HepG2 (cell line): ENCODE data around the gene FAM217B. TPM values are rescaled to one million over a fixed set of nuclear protein-coding genes. Genes with fewer than 3 reads are reported as not detected.
A peak's percentile ranks its signal among the peaks of the same experiment; 100 is the strongest.

Experiments
- ATF7 ChIP-seq, 2 experiments: fragments of 450-650 bp in 1 of 2; sonication (generic) in 1 of 2; formaldehyde crosslinking in 1 of 2; IDR thresholded peaks; 2 replicates each; pipeline versions ENCODE4 v1.4.0 to v1.6.1; 2016 to 2020; ENCODE audit warnings: antibody characterized with exemption in 1 of 2, mild to moderate bottlenecking in 1 of 2, missing genetic modification reagents in 1 of 2
- CHD2 ChIP-seq: IDR thresholded peaks from 2 replicates; pipeline ENCODE4 v1.6.1; 2011; ENCODE audit warnings: low read depth, low read length, improper control_type of control experiment
- IRF1 ChIP-seq: sonication (generic); formaldehyde crosslinking; IDR thresholded peaks from 2 replicates; pipeline ENCODE4 v1.4.0; 2020; ENCODE audit warnings: low read depth, mild to moderate bottlenecking, missing genetic modification reagents
- ISL2 ChIP-seq: sonication (generic); formaldehyde crosslinking; IDR thresholded peaks from 2 replicates; pipeline ENCODE4 v1.5.0; 2020; ENCODE audit warnings: missing genetic modification reagents
- JUN ChIP-seq: sonication (generic); formaldehyde crosslinking; IDR thresholded peaks from 2 replicates; pipeline ENCODE4 v1.4.0; 2020; ENCODE audit warnings: mild to moderate bottlenecking, missing genetic modification reagents
- KLF12 ChIP-seq: sonication (generic); formaldehyde crosslinking; IDR thresholded peaks from 2 replicates; pipeline ENCODE4 v1.4.0; 2020; ENCODE audit warnings: missing genetic modification reagents, borderline replicate concordance
- MAZ ChIP-seq, 2 experiments: sonication (generic) in 1 of 2; formaldehyde crosslinking in 1 of 2; IDR thresholded peaks; 2 replicates each; pipeline versions ENCODE4 v1.5.0 to v1.6.1; 2012 to 2020; ENCODE audit warnings: low read depth in 2 of 2, mild to moderate bottlenecking in 2 of 2, borderline replicate concordance in 1 of 2, improper control_type of control experiment in 1 of 2, low read length in 1 of 2, missing genetic modification reagents in 1 of 2, moderate library complexity in 1 of 2
- PRDM15 ChIP-seq: sonication (generic); formaldehyde crosslinking; IDR thresholded peaks from 2 replicates; pipeline ENCODE4 v1.4.0; 2020; ENCODE audit warnings: missing genetic modification reagents
- SIX4 ChIP-seq: sonication (generic); formaldehyde crosslinking; IDR thresholded peaks from 2 replicates; pipeline ENCODE4 v1.4.0; 2020; ENCODE audit warnings: missing genetic modification reagents
- TEF ChIP-seq: sonication (generic); formaldehyde crosslinking; IDR thresholded peaks from 2 replicates; pipeline ENCODE4 v1.5.0; 2020; ENCODE audit warnings: missing genetic modification reagents
- ZBTB46 ChIP-seq: sonication (generic); formaldehyde crosslinking; IDR thresholded peaks from 2 replicates; pipeline ENCODE4 v1.4.0; 2020; ENCODE audit warnings: mild to moderate bottlenecking, missing genetic modification reagents, borderline replicate concordance
- ZFYVE20 ChIP-seq: sonication (generic); formaldehyde crosslinking; IDR thresholded peaks from 2 replicates; pipeline ENCODE4 v1.8.0; 2023; ENCODE audit warnings: low read depth, mild to moderate bottlenecking, moderate library complexity, missing genetic modification reagents, borderline replicate concordance
- ZNF34 ChIP-seq: sonication (generic); formaldehyde crosslinking; IDR thresholded peaks from 2 replicates; pipeline ENCODE4 v1.4.0; 2020; ENCODE audit warnings: mild to moderate bottlenecking, missing genetic modification reagents, borderline replicate concordance
- ZNF484 ChIP-seq: sonication (generic); formaldehyde crosslinking; IDR thresholded peaks from 2 replicates; pipeline ENCODE4 v1.5.1; 2020; ENCODE audit warnings: mild to moderate bottlenecking, low read depth, missing genetic modification reagents, borderline replicate concordance
- ZNF580 ChIP-seq: IDR thresholded peaks from 2 replicates; pipeline ENCODE4 v1.6.1; 2016; ENCODE audit warnings: low read depth, borderline replicate concordance
- ZNF607 ChIP-seq: sonication (generic); formaldehyde crosslinking; IDR thresholded peaks from 2 replicates; pipeline ENCODE4 v1.5.1; 2020; ENCODE audit warnings: missing genetic modification reagents, mild to moderate bottlenecking, borderline replicate concordance
- ZNF629 ChIP-seq: sonication (generic); formaldehyde crosslinking; conservative IDR thresholded peaks from 2 replicates; pipeline ENCODE4 v1.5.0; 2020; ENCODE audit warnings: missing genetic modification reagents
- polyA plus RNA-seq, 8 experiments: library from polyadenylated mRNA; depleted of rRNA in 3 of 8; stranded (reverse) in 7 of 8; unstranded in 1 of 8; fragments of >200 nt; fragmentation: Illumina TruSeq in 4 of 8; extraction: Trizol in 4 of 8; gene quantifications; 2 replicates each; pipeline versions ENCODE4 v1.2.1 to v1.2.3, GENCODE V29; 2011 to 2016; ENCODE audit warnings: low read depth in 4 of 8, missing spikeins in 1 of 8, mixed read lengths in 1 of 8; ENCODE audit not compliant: insufficient read depth in 1 of 8
- total RNA-seq, 5 experiments: library from RNA; depleted of rRNA; stranded (reverse); fragments of >200 nt; fragmentation: Illumina TruSeq; extraction: Trizol; gene quantifications; 2 replicates each; pipeline ENCODE4 v1.2.3, GENCODE V29; 2016; ENCODE audit warnings: low read depth in 1 of 5

FAM217B gene
- total and polyA plus RNA-seq, 2 of the 13 experiments (the other 11 are each of a cell fraction or from before 2014, with no cell fraction given) = 11.1 to 14.3 TPM

- TF ChIP-seq PRDM15 (CRISPR knock-in tag) (0 out of 2 replicates have a peak, but pooled peaks have one; percentile 10), ATF7 (IDR thresholded peaks at IDR 0.05) (no peak), ATF7 (CRISPR knock-in tag; IDR thresholded peaks at IDR 0.05) (no peak), ZNF580 (CRISPR knock-in tag) (no peak), ISL2 (CRISPR knock-in tag) (0 out of 2 replicates have a peak, but pooled peaks have one; percentile 22), IRF1 (CRISPR knock-in tag) (no peak), KLF12 (CRISPR knock-in tag) (no peak), MAZ (IDR thresholded peaks at IDR 0.05; ENCODE audit: borderline replicate concordance, low read depth, low read length) (peak; percentile 51; the same call in 1 of the 2 replicates), MAZ (CRISPR knock-in tag; IDR thresholded peaks at IDR 0.05; ENCODE audit: low read depth) (0 out of 2 replicates have a peak, but pooled peaks have one; percentile 59), JUN (CRISPR knock-in tag) (no peak), TEF (CRISPR knock-in tag) (no peak), ZNF484 (CRISPR knock-in tag) (no peak), ZNF34 (CRISPR knock-in tag) (no peak), ZNF607 (CRISPR knock-in tag) (no peak), ZNF629 (CRISPR knock-in tag) (no peak), ZBTB46 (CRISPR knock-in tag) (no peak), CHD2 (no peak), ZFYVE20 (no peak), SIX4 (no peak)
Observed at GRCh38 chr20:59933849-59934585, 6.2 kb upstream of the FAM217B start (continued).
